ENCODE results near the gene VAV3.
A peak's percentile ranks its signal among the peaks of the same experiment; 100 is the strongest.
"Not testable (repeated sequence)": the region's sequence is repeated elsewhere in the genome, so short reads cannot be mapped to it uniquely, and the experiment has no call there.

VAV3 gene

DNA sequence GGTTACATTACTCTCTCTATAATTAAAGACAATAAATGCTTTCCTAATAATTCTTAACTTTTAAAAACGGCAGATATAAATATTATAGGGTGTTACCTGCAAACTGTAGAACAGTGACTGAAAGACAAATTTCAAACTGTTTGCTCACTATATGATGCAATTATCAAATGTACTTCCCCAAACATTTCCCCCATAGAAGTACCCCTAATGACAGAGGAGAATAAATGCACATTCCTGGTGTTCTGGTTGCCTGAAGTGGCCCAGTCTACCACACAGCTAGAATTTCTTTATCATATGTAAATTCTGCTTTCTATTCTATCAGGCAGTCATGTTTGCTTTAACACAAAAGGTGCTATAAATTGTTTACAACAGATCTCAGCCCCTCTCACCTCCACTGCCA is 70.4 kb downstream of the VAV3 start:
- DNase-seq (ENCODE audit: low read depth, low spot score): no peak

DNA sequence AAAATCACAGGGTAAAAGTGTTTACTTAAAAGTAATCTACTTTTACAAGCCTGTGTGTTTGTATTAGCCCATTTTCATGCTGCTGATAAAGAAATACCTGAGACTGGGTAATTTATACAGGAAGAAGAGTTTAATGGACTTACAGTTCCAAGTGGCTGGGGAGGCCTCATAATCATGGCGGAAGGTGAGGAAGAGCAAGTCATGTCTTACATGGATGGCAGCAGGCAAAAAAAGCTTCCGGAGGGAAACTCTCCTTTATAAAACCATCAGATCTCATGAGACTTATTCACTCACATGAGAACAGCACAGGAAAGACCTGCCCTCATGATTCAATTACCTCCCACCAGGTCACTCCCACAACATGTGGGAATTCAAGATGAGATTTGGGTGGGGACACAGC is 71.6 kb downstream of the VAV3 start:
- DNase-seq (ENCODE audit: low read depth, low spot score): not testable (repeated sequence)

DNA sequence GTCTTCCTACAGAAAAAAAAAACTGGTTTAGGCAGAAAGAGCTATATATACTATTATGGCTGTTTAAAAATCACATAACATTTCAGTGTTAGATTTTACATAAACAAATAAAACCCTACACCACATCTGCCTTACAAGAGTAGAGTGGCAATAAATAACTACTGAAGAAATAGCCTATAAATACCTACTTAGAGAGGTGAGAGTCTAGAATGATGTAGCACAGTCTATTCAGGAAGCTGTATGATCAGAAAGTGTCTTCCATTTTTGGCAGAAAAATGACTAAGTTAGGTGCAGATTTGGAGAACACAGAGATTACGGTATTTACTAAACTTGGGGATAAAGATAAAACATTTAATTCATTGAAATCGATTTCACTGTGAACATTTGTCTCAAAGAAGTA is 75.5 kb downstream of the VAV3 start:
- DNase-seq (ENCODE audit: low read depth, low spot score): no peak

DNA sequence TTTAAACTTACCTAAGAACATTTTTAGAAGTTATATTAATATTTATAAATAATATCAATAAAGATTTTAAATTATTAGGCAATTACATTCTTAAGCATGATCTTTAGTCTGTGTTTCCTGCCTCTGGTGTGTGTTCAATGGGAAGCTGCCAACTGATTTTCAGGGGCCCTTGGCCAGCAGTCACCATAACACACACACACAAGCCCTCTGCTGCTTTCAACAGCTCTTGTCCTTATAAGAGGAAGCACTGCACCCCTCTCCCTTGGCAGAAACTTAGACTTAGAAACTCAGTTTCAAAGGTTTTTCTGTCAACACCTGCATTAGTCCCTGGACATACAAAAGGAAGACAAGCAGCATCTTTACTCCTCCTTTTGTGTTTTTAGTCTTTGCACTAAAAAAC is 81.4 kb downstream of the VAV3 start:
- no peak for DNase-seq (ENCODE audit: low read depth, low spot score)

DNA sequence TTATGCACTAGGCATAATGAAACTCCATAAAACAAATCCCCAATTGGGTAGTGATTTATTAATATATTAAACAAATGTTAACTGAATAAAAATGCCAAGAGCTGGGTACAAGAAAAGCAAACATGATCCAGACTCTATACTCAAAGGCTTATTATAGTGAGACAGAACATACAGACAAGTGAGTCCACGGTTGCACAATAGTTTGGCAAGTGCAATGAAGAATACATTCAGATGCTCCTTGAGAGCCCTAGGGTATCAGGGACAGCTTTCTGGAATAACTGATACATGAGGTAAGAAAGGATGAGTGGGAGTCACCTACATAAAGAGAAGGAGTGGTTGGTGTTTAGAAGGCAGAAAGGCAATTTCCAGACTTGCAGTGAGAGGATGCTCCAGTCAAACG is 85.1 kb downstream of the VAV3 start:
- DNase-seq (ENCODE audit: low read depth, low spot score): no peak

DNA sequence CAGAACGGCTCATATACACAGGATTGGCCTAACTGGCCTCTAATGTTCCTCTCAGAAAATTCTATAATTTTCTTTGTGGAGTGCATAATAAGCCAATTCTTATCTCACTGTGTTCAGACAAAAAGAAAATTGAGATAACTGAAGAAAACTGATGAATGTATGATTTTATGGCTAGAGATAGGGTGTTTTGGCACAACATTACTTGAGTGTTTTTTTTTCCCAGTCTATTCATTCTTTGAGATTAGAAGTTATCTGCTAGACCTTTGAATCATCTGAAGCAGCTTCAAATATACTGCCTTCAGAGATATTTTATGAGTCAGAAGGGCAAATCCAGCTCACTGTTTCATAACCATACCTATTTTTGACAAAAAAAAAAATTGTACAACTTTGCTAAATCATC is 85.6 kb downstream of the VAV3 start:
- no peak for DNase-seq (ENCODE audit: low read depth, low spot score)

DNA sequence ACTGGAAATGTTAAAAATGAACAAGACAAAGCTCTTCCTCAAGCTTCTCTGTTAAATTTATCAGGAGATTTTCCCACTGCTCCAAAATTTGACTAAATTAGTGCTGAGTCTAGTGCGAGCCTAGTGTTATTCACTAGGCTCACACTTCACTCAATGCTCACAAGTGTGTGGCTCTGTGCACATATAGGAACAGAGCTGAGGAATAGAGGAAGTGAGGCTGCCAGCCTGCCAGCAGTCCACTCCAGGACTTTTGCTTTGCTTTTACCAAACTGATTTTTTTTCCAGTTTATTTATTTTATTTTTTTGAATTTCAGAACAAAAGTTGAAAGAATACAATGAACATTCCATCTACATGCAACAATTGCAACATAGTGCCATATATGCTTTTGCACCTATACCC is 87.2 kb downstream of the VAV3 start:
- DNase-seq (ENCODE audit: low read depth, low spot score): no peak

DNA sequence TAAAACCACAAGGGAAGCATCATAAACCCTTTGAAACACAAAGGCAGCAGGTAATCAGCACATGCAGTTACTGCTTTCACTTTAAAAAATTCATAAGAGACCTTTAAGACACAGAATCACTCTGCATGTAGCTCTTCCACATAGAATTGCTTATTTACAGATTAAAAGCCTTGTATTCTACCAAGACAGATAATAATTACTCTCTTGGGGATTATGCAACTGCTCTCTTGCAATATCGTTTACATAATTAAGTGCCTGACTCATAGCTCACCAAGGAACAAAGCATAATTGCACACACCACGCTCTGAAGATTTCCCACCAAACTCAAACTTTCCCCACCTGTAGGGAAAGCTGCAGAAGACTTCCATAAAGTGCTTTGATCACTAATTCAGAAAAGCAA is 87.9 kb downstream of the VAV3 start:
- DNase-seq (ENCODE audit: low read depth, low spot score): no peak

DNA sequence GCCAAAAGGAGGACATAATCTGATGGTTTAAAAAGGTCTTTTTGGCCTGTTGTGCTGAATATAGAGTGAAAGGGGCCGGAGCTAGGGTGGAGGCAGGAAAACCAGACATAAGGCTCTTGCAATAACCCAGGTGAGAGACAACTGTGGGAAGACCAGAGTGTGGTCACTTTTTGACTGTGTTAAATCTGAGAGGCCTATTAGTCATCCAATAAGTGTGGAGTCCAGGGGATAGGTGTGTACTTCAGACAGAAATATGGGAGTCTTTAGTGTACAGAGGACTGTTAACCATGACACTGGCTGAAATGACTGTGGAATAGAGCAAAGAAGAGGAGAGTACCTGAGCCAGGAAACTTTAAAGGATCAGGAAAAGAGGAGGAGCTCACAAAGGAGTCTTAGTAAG is 89.3 kb downstream of the VAV3 start:
- no peak for DNase-seq (ENCODE audit: low read depth, low spot score)

DNA sequence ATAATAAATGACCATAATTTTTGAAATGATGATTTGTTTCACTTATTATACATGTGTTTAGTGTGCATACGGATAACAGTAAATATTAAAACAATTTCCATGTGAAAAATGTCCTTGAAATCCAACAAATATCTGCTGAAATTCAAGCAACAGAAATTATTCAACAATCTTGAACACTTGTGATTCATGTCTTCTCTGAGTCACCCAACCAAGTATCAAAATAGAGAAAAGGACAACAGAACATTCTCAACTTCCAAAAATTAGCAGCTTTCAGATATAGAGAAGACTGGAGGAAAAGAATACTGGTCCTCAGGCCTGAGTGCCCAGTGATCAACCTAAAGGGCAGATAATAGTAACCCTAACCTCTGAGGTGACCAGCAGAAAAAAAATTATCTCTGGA is 90.8 kb downstream of the VAV3 start:
- no peak for DNase-seq (ENCODE audit: low read depth, low spot score)

DNA sequence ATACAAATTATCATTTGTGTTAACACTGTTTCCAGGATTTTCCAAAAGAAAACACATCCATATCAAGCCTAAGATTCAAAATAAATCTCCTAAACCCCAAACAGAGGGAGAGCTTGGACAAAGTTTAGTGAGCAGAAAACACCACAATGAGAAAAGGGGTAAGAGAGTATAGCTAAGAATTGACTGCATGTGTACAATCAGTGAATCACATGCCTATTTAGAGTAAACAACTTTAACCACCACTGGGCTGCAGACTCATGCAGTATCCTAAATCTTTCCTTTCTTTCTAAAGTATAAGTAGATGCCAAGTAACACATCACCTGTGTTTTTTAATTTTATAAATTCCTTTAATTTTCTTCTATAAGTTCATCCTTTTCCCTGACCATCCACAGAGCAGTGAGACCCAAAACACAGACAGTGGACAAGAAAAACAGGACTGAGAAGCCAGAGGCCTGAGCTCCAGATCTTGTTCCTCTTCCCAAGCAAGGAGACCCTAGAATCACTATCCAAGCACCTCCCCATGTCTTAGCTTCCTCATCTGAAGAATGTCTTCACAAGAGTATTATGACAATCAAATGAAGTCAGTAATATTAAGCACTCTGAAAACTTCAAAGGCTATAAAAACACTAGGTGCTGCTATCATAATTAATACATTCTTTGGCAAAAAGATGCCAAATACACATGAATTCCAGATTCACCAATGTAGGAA is 93.1 kb downstream of the VAV3 start:
- no peak for DNase-seq (ENCODE audit: low read depth, low spot score)

DNA sequence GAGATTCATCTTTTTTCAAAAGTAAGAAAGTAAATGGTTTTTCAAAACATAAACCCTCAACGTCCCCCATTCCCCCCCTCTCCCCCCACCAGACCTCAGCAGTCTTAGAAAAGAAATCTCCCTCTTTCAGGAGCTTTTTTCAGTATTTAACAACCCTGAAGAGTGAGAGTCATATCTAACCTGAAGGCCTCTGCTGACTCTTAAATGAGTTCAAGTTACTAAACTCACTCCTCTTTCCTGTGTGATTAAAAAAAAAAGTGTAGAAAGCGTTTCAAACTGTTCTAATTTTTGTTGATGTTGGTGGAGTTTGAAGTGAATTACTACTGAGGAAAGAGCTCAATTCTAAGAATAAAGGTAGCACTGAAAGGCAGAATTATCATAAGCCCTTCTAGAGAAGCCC is 93.7 kb downstream of the VAV3 start:
- DNase-seq (ENCODE audit: low read depth, low spot score): no peak

DNA sequence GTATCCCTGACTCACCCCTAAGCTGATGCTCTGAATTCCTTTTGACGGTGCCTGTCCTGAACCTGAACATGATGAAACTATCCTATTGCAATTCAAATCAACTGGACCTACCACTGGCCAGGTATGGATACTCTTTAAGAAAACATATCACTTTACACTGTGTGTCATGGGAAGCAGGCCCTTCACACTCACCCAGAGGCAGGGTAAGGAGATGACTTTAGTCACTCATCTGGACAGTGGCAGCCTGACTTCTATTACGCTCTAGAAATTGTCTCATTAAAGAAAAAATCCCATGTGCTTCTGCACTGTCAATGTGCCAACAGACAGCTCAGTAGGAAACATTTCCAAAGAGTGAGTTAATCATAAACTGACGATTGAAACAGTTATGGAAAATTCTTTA is 94.3 kb downstream of the VAV3 start:
- DNase-seq (ENCODE audit: low read depth, low spot score): no peak

DNA sequence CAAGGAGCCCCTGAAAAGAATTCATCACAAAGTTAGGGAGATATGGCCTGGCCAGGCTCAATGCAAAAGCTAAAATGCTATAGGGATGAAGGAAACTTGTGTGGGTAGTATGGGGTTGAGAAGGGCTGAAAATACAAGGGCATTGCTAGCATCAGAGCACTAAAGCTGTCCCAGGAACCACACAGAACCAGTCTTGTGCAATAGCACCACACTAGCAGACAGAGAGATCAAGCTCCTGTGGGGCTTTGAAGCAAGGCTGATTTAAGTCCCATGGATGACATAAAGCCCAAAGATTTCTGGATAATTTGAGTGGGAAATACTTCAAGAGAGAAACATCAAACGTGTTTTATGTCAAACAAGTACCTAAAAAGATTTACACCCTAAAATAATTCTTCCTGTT is 97.1 kb downstream of the VAV3 start:
- DNase-seq (ENCODE audit: low read depth, low spot score): no peak

DNA sequence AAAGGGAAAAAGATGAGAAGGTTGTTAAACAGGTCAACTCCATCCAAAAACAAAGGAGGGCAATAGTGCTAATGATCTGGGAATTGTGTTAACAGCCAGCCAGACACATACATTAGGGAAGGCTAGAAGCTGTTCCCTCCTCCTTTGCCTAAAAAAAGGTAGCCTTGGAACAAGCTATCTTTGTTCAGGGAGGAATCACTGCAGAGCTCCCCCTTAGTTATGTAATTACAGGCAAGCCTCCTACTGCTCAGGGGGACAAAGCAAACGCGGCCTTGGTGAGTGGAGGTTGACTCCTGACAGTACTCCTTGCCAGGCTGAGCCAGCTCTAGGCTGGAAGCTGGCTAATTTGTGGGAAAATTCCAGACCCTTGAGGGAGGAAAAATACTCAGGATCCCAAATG is 97.6 kb downstream of the VAV3 start:
- peak; percentile 94 for DNase-seq (ENCODE audit: low read depth, low spot score)

DNA sequence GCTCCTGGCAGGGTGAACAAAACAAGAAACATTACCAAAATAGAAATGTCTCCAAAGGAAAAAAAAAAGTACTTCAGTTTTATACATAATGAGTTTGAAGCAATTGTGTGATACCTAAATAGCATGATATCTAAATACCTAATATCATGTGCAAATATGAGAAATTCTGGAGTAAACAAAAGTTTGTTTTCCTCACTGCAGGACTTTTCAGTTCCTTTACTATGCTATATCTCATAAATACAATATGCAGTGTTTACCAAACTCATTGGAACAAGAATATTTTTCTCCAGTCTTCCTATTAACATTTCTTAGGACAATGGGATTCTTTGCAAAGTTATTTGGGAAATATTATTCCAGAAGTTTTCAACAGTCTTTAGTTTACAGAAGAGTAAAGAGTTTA is 98.1 kb downstream of the VAV3 start:
- DNase-seq (ENCODE audit: low read depth, low spot score): no peak

DNA sequence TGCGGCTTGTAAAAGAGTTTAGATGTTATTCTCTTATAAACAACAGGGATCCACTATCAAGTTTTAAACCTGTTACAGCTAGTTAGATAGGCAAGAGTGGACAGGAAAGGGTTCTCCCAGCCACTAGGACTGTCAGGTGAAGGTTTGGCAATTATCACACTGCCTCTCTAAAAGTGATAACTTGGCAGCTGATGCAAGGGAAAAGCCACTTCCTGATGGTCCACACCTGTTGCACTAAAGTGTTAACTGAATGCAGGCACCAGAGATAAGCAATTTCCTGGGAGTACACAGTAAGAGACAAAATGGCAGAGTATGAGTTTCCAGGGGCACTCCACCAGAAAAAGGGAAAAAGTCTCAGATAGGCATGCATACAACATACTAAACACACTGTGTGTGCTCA is 99.4 kb downstream of the VAV3 start:
- DNase-seq (ENCODE audit: low read depth, low spot score): no peak

DNA sequence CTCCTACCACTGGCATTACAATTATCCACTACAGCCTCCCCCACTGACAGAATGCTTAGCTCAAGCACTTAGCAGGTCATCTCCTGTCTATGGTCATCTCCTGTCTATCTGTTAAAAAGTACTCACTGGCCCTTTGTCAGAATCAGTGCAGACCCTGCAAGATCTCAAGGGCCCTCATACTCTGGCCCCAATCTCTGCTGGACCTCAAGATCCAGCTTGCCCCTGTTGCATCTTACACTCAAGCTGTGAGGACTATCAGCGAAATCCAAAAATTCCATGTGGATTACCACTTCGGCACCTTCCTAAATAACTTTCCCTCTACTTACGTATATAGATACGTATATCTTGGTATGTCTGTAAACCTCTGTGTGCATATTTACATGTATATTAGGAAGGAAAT is 101.6 kb downstream of the VAV3 start:
- no peak for DNase-seq (ENCODE audit: low read depth, low spot score)

DNA sequence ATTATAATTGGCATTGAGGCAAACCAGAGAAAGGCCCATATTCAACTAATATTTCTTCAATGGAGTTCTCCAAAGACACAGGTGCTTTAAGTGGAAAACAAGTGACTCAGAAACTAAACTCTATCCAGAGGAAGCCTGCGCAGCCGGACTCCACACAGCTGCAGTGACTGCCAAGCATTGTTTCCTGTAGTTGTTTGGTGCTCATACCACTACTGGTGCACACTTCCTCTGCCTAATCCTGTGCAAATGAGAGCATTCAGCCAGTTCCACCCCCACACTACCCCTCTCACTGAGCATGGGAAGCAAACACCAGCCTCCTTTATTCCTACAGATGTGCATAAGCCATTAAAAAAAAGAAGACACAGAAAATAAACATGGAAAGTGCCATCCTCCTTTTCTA is 102.9 kb downstream of the VAV3 start:
- no peak for DNase-seq (ENCODE audit: low read depth, low spot score)

DNA sequence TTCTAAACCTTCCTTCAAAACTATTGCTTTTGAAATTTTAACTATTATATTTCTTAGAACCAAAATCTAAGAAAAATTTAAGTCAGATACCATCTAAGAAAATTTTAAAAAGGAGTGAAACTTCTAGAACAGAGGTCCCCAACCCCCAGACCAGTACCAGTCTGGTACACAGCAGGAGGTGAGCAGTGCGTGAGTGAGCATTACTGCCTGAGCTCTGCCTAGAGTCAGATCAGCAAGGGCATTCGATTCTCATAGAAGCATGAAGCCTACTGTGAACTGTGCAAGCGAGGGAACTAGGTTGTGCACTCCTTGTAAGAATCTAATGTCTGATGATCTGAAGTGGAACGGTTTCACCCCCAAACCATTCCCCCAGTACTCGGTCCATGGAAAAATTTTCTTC is 106.7 kb downstream of the VAV3 start:
- DNase-seq (ENCODE audit: low read depth, low spot score): no peak

DNA sequence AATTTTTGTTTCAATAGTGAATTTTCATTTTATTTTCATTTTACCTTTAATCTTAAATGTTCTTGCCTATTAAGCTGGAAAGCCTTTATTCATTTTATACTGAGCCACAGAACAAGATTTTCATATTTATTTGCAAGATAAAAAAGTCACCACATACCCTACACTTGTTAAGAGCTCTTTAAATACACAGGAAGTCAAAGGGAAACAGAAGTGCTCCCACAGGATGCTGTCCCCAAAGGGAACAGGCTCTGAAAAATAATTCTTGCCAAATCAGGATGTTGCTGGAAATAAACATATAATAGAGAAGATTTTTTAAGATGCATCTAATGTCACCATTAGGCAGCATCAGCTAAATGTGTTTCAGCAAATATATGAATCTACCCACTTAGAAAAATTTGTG is 113.6 kb downstream of the VAV3 start:
- DNase-seq (ENCODE audit: low read depth, low spot score): no peak

DNA sequence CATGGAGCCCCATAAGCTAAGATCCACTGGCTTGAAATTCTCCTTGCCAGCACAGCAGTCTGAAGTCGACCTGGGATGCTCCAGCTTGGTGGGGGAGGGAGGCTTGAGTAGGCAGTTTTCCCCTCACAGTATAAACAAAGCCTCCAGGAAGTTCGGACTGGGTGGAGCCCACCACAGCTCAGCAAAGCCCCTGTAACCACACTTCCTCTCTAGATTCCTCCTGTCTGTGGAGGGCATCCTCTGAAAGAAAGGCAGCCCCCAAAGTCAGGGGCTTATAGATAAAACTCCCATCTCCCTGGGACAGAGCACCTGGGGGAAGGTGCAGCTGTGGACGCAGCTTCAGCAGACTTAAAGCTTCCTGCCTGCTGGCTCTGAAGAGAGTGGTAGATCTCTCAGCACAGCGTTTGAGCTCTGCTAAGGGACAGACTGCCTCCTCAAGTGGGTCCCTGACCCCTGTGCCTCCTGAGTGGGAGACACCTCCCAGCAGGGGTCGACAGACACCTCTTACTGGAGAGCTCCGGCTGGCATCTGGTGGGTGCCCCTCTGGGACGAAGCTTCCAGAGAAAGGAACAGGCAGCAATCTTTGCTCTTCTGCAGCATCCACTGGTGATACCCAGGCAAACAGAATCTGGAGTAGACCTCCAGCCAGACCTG is 120.3 kb downstream of the VAV3 start:
- not testable (repeated sequence) for DNase-seq (ENCODE audit: low read depth, low spot score)

DNA sequence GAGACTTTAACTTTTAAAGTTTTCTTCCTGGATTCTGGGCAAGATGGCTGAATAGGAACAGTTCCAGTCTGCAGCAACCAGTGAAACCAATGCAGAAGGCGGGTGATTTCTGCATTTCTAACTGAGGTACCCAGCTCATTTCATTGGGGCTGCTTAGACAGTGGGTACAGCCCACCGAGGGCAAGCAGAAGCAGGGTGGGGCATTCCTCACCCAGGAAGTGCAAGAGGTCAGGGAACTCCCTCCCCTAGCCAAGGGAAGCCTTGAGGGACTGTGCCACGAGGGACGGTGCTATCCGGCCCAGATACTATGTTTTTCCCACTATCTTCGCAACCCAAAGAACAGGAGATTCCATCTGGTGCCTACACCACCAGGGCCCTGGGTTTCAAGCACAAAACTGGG is 121.0 kb downstream of the VAV3 start:
- DNase-seq (ENCODE audit: low read depth, low spot score): no peak

DNA sequence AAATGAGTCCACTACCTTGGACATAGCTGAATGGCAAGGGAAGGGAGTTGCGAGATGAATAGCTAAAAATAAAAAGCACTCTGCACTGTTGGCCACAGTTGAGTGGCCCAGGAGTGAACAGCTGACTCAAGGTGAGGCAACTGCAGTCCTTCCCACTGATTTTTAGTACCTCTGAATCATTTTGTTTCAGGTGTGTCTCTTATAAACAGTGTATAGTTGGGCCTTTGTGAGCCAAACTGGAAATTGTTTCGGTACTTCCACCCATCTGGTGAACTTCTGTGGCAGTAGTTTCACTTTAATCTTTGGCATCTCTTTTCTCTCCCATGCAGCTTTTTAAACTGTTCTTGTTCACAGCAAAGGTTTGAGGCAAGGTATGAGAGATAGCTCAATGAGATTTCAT is 122.7 kb downstream of the VAV3 start:
- DNase-seq (ENCODE audit: low read depth, low spot score): no peak

Data from iPS DF 19.7 (cell line).